Measurements from ENCODE around the gene NPTX1. TPM values are rescaled to one million over a fixed set of nuclear protein-coding genes. Genes with fewer than 3 reads are reported as not detected.

Gene NPTX1
- total RNA-seq, 1 donor from 2014 or later = 1.9 TPM

DNA sequence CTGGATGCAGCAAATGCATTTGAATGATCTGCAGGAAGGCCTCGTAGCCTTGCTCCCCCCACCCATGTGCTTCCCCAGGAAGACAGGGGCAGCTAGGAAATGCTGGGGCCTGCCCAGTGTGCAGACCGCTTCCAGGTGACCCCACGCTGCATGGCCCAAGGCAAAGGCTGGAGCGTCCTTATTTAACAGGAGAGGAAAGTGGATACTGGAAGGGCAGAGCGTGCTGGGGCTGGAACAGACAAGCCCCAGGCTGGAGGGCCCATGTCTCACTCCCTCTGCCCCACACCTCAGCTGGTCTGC lies 26.1 kb upstream of the NPTX1 start:
- peaks cover 49% of the 10 kb centered on the region for H3K27me3 Mint-ChIP-seq (ENCODE audit: low read depth)
- no peaks in the 10 kb centered on the region for H3K36me3 Mint-ChIP-seq (ENCODE audit: low read depth)
- TF ChIP-seq, protein P1, sequence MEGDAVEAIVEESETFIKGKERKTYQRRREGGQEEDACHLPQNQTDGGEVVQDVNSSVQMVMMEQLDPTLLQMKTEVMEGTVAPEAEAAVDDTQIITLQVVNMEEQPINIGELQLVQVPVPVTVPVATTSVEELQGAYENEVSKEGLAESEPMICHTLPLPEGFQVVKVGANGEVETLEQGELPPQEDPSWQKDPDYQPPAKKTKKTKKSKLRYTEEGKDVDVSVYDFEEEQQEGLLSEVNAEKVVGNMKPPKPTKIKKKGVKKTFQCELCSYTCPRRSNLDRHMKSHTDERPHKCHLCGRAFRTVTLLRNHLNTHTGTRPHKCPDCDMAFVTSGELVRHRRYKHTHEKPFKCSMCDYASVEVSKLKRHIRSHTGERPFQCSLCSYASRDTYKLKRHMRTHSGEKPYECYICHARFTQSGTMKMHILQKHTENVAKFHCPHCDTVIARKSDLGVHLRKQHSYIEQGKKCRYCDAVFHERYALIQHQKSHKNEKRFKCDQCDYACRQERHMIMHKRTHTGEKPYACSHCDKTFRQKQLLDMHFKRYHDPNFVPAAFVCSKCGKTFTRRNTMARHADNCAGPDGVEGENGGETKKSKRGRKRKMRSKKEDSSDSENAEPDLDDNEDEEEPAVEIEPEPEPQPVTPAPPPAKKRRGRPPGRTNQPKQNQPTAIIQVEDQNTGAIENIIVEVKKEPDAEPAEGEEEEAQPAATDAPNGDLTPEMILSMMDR (conservative IDR thresholded peaks at IDR 0.05) = no peak
- no peak for DNase-seq (ENCODE audit: low read depth, low spot score)
- H3K4me3 Mint-ChIP-seq = no peak overlapping the region
- H3K27ac Mint-ChIP-seq (ENCODE audit: unreplicated experiment) = no peak overlapping the region
- H3K4me1 Mint-ChIP-seq = peaks cover 5% of the 10 kb centered on the region
- H3K9me3 Mint-ChIP-seq = peaks cover 3% of the 10 kb centered on the region

DNA sequence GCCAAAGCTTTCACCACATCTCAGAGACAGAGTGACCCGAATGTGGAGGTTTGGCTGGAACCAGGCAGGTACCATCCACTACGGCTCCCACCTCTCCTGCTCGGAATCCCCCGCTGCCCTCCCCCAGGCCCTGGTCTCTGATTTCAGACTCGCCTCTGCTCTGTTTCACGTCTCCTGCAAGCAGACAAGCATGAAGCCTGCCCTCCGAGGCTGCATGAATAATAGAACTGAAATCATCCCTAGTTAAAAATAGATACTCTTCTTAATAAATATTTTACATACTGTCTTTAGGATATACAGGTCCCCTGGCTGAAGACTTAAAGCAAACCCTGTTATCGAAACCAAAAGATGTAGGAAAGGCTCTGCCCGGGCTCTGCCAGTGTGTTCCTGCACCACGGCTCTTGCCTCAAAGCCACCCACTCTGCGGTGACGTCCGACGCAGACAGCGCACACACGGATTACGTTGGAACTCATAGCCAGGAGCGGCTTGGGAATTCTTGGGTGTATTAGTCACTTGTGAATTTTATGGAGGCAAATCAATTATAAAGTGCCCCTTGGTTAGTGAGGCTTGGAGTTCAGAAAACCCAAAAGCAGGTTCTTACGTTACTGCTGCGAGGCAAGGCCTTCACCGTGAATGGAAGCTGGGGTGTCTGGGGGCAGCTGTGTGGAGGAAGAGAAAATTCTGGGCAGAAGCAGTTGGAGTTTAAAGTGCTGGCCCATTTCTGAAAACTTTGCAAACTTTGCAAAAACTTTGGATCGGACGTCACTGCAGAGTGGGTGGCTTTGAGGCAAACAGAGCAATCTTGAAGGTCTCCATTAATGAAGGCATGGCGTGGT lies 25.6 kb upstream of the NPTX1 start:
- peaks cover 5% of the 10 kb centered on the region for H3K4me1 Mint-ChIP-seq
- H3K27me3 Mint-ChIP-seq (ENCODE audit: low read depth) = peaks cover 47% of the 10 kb centered on the region
- H3K36me3 Mint-ChIP-seq (ENCODE audit: low read depth) = no peaks in the 10 kb centered on the region
- TF ChIP-seq, protein P1 (conservative IDR thresholded peaks at IDR 0.05) = no peak
- H3K4me3 Mint-ChIP-seq = no peak overlapping the region
- DNase-seq (ENCODE audit: low read depth, low spot score) = no peak
- H3K9me3 Mint-ChIP-seq = peaks cover 3% of the 10 kb centered on the region
- H3K27ac Mint-ChIP-seq (ENCODE audit: unreplicated experiment) = no peak overlapping the region

DNA sequence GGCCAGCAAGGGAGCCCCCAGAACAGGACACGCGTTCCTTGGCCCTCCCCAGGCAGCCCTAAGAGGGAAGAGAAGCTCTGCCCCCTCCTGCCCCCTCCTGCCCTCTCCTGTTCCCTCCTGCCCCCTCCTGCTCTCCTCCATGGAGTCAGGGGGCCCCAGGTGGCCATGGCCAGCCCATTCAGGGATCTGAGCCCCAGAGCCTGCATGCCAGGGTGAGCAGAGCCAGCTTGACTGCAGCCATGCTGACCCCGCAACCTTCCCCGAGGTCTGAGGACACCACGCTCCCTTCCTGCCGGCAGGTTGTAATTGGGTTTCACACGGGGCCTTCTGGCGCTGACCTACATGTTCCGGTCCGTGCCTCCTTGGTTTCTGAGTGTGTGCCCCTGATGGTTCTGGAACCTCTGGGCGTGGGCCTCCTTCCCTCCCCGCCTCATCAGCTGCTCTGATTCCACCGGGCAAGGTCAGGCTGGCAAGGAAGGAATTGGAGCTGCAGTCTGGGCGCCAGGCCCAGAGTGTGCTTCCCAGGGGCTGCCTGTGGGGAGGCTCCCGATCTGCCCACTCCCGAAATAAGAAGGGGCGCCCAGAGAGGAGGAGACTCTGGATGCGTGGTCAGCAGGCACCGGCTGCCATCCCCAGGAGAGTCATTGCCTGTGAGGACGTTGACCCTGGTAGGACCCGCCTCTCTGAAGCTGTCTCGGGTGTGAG lies 23.7 kb upstream of the NPTX1 start:
- Mint-ChIP-seq H3K9me3 (peaks cover 3% of the 10 kb centered on the region), H3K4me3 (no peak overlapping the region), H3K27me3 (ENCODE audit: low read depth) (peaks cover 51% of the 10 kb centered on the region), H3K4me1 (peaks cover 5% of the 10 kb centered on the region), H3K27ac (ENCODE audit: unreplicated experiment) (no peak overlapping the region), H3K36me3 (ENCODE audit: low read depth) (no peaks in the 10 kb centered on the region)
- DNase-seq (ENCODE audit: low read depth, low spot score) = no peak
- TF ChIP-seq, protein P1 (conservative IDR thresholded peaks at IDR 0.05) = no peak

DNA sequence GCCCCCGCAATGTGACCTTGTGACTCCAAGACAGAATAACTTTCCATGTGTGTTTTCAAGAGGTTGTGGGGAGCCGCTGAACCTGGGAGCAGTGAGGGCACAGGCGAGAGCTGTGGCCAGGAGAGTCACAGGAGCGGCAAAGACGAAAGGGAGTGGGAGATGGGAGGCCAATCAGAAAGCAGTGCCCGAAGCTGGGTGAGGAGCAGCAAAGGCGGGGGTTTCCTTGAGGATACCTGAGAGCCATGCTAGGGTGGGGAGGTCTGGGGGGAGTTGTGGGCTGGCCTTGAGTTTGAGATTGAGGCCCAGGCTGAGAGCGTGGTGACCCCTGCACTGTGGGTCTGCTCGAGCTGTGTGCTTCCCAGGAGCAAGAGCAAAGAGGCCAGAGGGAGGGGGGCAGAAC lies 23.2 kb upstream of the NPTX1 start:
- Mint-ChIP-seq H3K27ac (ENCODE audit: unreplicated experiment) (peak overlapping the region; percentile 82), H3K27me3 (ENCODE audit: low read depth) (peaks cover 46% of the 10 kb centered on the region), H3K4me3 (no peak overlapping the region), H3K36me3 (ENCODE audit: low read depth) (no peaks in the 10 kb centered on the region), H3K9me3 (peaks cover 3% of the 10 kb centered on the region), H3K4me1 (peaks cover 5% of the 10 kb centered on the region)
- no peak for DNase-seq (ENCODE audit: low read depth, low spot score)
- TF ChIP-seq, protein P1 (conservative IDR thresholded peaks at IDR 0.05) = no peak

DNA sequence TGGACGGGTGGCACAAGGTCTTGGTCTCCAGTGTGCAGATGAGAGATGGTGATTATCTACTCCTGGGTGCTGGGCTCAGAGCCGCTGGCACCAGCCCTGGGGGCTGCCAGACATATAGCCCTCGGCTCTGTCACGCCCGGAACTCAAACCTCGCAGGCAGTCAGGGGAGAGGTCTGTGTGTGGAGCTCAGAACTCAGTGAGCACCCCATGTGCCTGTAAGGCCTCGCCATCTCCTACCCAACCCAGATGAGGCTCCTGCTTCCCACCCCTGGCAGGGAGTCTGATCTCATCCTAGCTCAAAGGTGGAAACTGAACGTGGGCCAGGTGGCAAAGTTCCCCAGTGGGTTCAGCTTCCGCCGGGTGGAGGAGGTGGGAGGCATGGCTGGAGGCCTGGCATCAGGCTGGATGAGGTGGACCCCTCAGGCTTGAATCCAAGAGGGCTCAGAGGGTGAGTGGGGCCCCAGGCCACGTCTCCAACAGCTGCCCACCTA lies 22.6 kb upstream of the NPTX1 start:
- H3K27me3 Mint-ChIP-seq (ENCODE audit: low read depth) = peaks cover 45% of the 10 kb centered on the region
- H3K9me3 Mint-ChIP-seq = peaks cover 3% of the 10 kb centered on the region
- no peaks in the 10 kb centered on the region for H3K36me3 Mint-ChIP-seq (ENCODE audit: low read depth)
- H3K4me1 Mint-ChIP-seq = peaks cover 5% of the 10 kb centered on the region
- no peak overlapping the region for H3K4me3 Mint-ChIP-seq
- TF ChIP-seq, protein P1 (conservative IDR thresholded peaks at IDR 0.05) = no peak
- no peak for DNase-seq (ENCODE audit: low read depth, low spot score)
- H3K27ac Mint-ChIP-seq (ENCODE audit: unreplicated experiment) = no peak overlapping the region
